Loucy (cell line): ENCODE data around the gene SLC29A3.
A peak's percentile ranks its signal among the peaks of the same experiment; 100 is the strongest.

Experiments used
- EZH2phosphoT487 ChIP-seq: fragments of 200-600 bp; IDR thresholded peaks from 2 replicates; pipeline ENCODE4 v1.6.1; 2018; ENCODE audit warnings: antibody characterized with exemption, mild to moderate bottlenecking, moderate library complexity, borderline replicate concordance
- TF ChIP-seq, protein P1 (sequence below): fragments of 200-600 bp; sonication (generic); conservative IDR thresholded peaks from 2 replicates; pipeline ENCODE4 v1.5.1; 2014; ENCODE audit warnings: mild to moderate bottlenecking, antibody characterized with exemption, low read length

DNA sequence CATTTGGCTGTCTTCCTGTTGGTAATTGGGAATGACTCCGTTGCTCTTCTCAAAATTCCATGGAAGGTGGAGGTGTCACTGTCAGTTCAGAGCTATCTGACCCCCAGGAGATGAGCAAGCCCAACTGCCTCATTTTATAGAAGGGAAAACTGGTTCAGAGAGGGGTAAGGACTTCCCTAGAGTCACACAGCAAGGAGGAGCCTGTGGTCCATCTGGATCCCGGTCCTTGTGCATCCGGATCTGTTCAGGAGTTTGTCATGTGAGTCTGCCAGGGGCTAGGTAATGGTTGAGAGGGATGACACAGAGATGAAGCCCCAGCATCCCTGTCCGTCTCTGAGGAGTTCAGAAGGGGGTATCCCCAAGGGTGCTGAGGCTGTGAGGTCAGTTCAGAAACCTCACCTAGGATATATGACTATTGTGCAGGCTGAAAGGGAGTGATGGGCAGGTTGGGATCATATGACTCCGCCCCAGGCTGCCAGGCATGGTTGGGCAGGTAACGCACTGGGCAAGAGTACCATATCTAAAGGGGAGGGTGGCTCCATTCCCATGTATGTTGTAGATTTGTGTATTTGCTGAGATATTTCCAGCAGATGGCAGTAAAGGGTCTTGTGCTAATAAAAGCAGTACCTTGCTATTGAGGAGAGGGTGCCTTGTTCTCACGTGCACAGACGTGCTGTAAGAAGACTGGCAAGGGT lies 16.0 kb upstream of the SLC29A3 start:
- TF ChIP-seq, protein P1, sequence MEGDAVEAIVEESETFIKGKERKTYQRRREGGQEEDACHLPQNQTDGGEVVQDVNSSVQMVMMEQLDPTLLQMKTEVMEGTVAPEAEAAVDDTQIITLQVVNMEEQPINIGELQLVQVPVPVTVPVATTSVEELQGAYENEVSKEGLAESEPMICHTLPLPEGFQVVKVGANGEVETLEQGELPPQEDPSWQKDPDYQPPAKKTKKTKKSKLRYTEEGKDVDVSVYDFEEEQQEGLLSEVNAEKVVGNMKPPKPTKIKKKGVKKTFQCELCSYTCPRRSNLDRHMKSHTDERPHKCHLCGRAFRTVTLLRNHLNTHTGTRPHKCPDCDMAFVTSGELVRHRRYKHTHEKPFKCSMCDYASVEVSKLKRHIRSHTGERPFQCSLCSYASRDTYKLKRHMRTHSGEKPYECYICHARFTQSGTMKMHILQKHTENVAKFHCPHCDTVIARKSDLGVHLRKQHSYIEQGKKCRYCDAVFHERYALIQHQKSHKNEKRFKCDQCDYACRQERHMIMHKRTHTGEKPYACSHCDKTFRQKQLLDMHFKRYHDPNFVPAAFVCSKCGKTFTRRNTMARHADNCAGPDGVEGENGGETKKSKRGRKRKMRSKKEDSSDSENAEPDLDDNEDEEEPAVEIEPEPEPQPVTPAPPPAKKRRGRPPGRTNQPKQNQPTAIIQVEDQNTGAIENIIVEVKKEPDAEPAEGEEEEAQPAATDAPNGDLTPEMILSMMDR = peak; percentile 71
- no peak for TF ChIP-seq EZH2phosphoT487
